ENCODE results near the gene GDPD5.

DNA sequence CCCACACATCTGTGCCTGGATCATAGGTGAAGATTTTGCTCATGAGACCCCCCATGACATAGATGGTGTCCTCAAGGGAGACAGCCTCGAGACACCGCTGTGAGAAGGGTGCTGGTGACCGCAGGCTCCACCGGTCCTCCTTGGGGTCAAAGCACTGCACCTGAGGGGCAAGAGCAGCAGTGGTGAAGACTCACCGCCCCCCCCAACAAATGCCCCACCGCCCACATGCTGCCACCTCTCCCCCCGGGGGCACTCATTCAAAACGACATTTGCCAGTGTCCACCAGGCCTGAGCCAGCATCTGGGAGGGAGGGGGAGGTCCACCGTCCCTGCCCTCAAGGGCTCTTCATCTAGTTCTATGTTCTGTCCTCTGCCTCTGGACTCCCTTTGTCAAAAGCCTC lies 102.0 kb downstream of the GDPD5 start:
- TF ChIP-seq, protein P1, sequence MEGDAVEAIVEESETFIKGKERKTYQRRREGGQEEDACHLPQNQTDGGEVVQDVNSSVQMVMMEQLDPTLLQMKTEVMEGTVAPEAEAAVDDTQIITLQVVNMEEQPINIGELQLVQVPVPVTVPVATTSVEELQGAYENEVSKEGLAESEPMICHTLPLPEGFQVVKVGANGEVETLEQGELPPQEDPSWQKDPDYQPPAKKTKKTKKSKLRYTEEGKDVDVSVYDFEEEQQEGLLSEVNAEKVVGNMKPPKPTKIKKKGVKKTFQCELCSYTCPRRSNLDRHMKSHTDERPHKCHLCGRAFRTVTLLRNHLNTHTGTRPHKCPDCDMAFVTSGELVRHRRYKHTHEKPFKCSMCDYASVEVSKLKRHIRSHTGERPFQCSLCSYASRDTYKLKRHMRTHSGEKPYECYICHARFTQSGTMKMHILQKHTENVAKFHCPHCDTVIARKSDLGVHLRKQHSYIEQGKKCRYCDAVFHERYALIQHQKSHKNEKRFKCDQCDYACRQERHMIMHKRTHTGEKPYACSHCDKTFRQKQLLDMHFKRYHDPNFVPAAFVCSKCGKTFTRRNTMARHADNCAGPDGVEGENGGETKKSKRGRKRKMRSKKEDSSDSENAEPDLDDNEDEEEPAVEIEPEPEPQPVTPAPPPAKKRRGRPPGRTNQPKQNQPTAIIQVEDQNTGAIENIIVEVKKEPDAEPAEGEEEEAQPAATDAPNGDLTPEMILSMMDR (IDR thresholded peaks at IDR 0.05) = no peak
- TF ChIP-seq POLR2A (IDR thresholded peaks at IDR 0.05) = no peak

Measured in uterus (tissue), 2 donors.